MM.1S (cell line): ENCODE results near the gene DEPP1.

ENCODE experiments used
- EZH2 ChIP-seq: fragments of 300-600 bp; sonication (generic); optimal IDR thresholded peaks from 2 replicates; pipeline ENCODE3; 2017; ENCODE audit warnings: low read depth, mild to moderate bottlenecking, antibody characterized with exemption, low read length, mixed read lengths
- TF ChIP-seq, protein P1 (sequence below): fragments of 300-600 bp; sonication (generic); IDR thresholded peaks from 2 replicates; pipeline ENCODE4 v1.5.1; 2016; ENCODE audit warnings: antibody characterized with exemption, low read length, mixed read lengths

DNA sequence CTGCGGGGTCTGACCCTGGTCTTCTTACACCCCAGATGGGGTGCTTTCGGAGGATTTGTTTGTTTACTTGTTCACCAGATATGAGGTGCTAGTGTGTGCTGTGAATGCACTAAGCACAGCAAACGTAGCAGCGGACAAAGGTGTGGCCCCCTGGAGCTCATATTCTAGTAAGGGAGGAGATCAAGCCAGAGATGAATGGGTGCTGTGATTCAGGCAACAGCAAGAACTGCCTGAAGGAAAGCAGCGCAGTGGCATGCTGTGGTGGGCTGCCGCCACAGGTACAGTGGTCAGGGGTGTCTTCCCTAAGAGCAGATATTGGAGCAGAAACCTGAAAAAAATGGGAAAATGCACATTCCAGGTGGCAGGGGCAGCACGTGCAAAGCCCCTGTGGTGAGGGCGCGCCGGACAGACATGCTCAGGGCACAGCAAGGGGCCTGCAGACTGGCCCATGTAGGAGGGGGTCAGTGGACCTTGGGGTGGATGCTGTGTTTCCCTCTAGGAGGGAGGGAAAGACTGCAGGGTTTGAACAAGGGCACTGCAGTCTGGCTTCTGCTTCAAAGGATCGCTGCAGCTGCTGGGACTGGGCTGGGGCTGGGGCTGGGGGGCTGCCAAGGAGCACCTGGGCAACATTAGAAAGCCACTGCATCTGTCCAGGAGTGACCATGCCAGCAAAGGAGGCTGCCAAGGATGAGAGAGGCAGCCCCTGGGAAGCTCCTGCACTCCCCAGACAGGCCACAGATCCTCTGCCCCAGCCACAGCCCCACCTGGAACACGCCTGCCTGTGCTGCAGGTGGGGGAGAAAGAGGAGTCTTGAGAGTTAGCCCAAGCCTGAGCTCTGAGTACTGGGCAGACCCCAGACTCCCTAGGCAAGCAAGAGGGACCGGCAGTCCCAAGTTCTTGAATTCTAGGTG is 927 bp upstream of the DEPP1 start:
- TF ChIP-seq, protein P1, sequence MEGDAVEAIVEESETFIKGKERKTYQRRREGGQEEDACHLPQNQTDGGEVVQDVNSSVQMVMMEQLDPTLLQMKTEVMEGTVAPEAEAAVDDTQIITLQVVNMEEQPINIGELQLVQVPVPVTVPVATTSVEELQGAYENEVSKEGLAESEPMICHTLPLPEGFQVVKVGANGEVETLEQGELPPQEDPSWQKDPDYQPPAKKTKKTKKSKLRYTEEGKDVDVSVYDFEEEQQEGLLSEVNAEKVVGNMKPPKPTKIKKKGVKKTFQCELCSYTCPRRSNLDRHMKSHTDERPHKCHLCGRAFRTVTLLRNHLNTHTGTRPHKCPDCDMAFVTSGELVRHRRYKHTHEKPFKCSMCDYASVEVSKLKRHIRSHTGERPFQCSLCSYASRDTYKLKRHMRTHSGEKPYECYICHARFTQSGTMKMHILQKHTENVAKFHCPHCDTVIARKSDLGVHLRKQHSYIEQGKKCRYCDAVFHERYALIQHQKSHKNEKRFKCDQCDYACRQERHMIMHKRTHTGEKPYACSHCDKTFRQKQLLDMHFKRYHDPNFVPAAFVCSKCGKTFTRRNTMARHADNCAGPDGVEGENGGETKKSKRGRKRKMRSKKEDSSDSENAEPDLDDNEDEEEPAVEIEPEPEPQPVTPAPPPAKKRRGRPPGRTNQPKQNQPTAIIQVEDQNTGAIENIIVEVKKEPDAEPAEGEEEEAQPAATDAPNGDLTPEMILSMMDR: no peak
- no peak for TF ChIP-seq EZH2
